DOHH2 (cell line): ENCODE data around the gene IFTAP.

ENCODE experiments used
- H3F3A ChIP-seq: fragments of 200-600 bp; sonication (generic), shearing (Covaris generic); 2 replicates; pipeline ENCODE4 v1.6.0; 2016; ENCODE audit warnings: antibody characterized with exemption, mild to moderate bottlenecking; ENCODE audit not compliant: control insufficient read depth, insufficient read depth
- H3K27ac ChIP-seq: fragments of 200-600 bp; sonication (generic); 2 replicates; pipeline ENCODE4 v1.5.1; 2014; ENCODE audit warnings: low read depth, mild to moderate bottlenecking, low read length, moderate library complexity
- H3K27me3 ChIP-seq: fragments of 200-600 bp; sonication (generic); 2 replicates; pipeline ENCODE4 v1.6.1; 2014; ENCODE audit warnings: mild to moderate bottlenecking, low read length, mixed read lengths; ENCODE audit not compliant: control insufficient read depth
- H3K36me3 ChIP-seq: fragments of 200-600 bp; sonication (generic); 2 replicates; pipeline ENCODE4 v1.6.1; 2014; ENCODE audit warnings: mild to moderate bottlenecking, low read length, moderate library complexity, mixed read lengths; ENCODE audit not compliant: control insufficient read depth
- H3K4me1 ChIP-seq: fragments of 200-600 bp; sonication (generic); 2 replicates; pipeline ENCODE4 v1.6.1; 2014; ENCODE audit warnings: mild to moderate bottlenecking, low read length, mixed read lengths; ENCODE audit not compliant: control insufficient read depth
- H3K4me2 ChIP-seq: fragments of 200-600 bp; sonication (generic); 2 replicates; pipeline ENCODE4 v1.6.0; 2014; ENCODE audit warnings: mild to moderate bottlenecking, low read length, moderate library complexity
- H3K4me3 ChIP-seq: fragments of 200-600 bp; sonication (generic); 2 replicates; pipeline ENCODE4 v1.5.1; 2014; ENCODE audit warnings: mild to moderate bottlenecking, low read length, mixed read lengths
- H3K79me2 ChIP-seq: fragments of 200-600 bp; sonication (generic); 2 replicates; pipeline ENCODE4 v1.6.1; 2014; ENCODE audit warnings: mild to moderate bottlenecking, low read length, mixed read lengths; ENCODE audit not compliant: control insufficient read depth
- H3K9me2 ChIP-seq: fragments of 200-600 bp; sonication (generic); replicated peaks from 2 replicates; pipeline ENCODE4 v1.6.1; 2014; ENCODE audit warnings: mild to moderate bottlenecking, low read length, mixed read lengths; ENCODE audit not compliant: control insufficient read depth
- H3K9me3 ChIP-seq: fragments of 200-600 bp; sonication (generic); 2 replicates; pipeline ENCODE4 v1.6.1; 2014; ENCODE audit warnings: antibody characterized with exemption, low read length, mixed read lengths; ENCODE audit not compliant: control insufficient read depth, insufficient read depth
- H4K20me1 ChIP-seq: fragments of 200-600 bp; sonication (generic); 2 replicates; pipeline ENCODE4 v1.6.0; 2014; ENCODE audit warnings: low read depth, mild to moderate bottlenecking, antibody characterized with exemption, low read length, moderate library complexity; ENCODE audit not compliant: control insufficient read depth, insufficient read depth
- EZH2phosphoT487 ChIP-seq: fragments of 200-600 bp; sonication (generic); IDR thresholded peaks from 2 replicates; pipeline ENCODE4 v1.6.1; 2017; ENCODE audit warnings: borderline replicate concordance, mild to moderate bottlenecking, antibody characterized with exemption, low read length, moderate library complexity, mixed read lengths
- TF ChIP-seq, protein P1 (sequence below): fragments of 200-600 bp; sonication (generic); IDR thresholded peaks from one replicate; pipeline ENCODE4 v1.5.1; 2014; ENCODE audit warnings: antibody characterized with exemption, mild to moderate bottlenecking, low read depth, low read length; ENCODE audit not compliant: poor library complexity, severe bottlenecking

IFTAP gene

DNA sequence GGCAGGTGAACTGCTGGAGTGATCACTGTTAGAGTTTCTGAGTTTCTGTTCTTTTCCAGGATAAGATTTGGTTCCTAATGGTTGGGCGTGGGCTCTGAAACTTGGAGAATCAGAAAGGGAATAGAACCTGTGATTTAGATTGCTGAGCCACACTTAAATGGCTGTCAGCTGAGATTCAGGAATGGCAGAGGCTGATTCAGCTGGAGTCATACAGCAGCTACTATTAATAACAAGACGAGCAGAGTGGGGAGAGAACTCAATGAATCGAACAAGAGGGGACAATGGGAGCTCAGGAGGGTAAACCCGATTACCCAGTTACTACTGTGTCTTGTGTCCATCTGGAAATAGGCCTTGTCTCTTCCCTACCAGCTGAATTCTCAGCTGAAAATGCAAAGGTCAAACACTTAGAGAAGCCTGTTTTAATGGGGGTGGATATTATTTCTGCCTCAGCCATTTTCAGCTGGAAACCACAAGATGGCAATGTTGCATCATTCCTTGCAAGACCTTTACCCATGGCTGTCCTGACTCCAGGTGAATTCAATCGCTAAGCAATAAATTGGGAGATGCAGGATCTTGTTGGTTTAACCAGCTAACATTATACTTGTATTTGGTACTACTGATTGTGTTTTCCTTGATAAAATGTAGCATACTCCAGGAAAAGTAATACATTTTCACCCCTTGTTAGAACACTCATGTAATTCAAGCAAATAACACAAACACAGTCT, 108.2 kb downstream of the IFTAP start:
- no peak overlapping the region for H3K4me2 ChIP-seq
- no peaks in the 10 kb centered on the region for H3K36me3 ChIP-seq
- no peak overlapping the region for H3K4me3 ChIP-seq
- TF ChIP-seq, protein P1, sequence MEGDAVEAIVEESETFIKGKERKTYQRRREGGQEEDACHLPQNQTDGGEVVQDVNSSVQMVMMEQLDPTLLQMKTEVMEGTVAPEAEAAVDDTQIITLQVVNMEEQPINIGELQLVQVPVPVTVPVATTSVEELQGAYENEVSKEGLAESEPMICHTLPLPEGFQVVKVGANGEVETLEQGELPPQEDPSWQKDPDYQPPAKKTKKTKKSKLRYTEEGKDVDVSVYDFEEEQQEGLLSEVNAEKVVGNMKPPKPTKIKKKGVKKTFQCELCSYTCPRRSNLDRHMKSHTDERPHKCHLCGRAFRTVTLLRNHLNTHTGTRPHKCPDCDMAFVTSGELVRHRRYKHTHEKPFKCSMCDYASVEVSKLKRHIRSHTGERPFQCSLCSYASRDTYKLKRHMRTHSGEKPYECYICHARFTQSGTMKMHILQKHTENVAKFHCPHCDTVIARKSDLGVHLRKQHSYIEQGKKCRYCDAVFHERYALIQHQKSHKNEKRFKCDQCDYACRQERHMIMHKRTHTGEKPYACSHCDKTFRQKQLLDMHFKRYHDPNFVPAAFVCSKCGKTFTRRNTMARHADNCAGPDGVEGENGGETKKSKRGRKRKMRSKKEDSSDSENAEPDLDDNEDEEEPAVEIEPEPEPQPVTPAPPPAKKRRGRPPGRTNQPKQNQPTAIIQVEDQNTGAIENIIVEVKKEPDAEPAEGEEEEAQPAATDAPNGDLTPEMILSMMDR: peak; percentile 75
- TF ChIP-seq EZH2phosphoT487: no peak
- H3K9me3 ChIP-seq: no peaks in the 10 kb centered on the region
- no peak overlapping the region for H3K27ac ChIP-seq
- no peaks in the 10 kb centered on the region for H3K9me2 ChIP-seq
- 0 out of 2 replicates have a peak, but pooled peaks cover 7% of the 10 kb centered on the region for H3K27me3 ChIP-seq
- no peaks in the 10 kb centered on the region for H3K79me2 ChIP-seq
- H3K4me1 ChIP-seq: no peaks in the 10 kb centered on the region
- no peaks in the 10 kb centered on the region for H4K20me1 ChIP-seq
- no peaks in the 10 kb centered on the region for H3F3A ChIP-seq

- Histone ChIP-seq H3K4me2 (no peak overlapping the region), H3K79me2 (no peaks in the 10 kb centered on the region), H4K20me1 (no peaks in the 10 kb centered on the region), H3K9me2 (no peaks in the 10 kb centered on the region), H3K9me3 (no peaks in the 10 kb centered on the region), H3K27ac (no peak overlapping the region), H3K27me3 (0 out of 2 replicates have a peak, but pooled peaks cover 7% of the 10 kb centered on the region), H3K36me3 (no peaks in the 10 kb centered on the region), H3K4me3 (no peak overlapping the region), H3F3A (no peaks in the 10 kb centered on the region), H3K4me1 (no peaks in the 10 kb centered on the region)
- TF ChIP-seq, protein P1: no peak
- TF ChIP-seq EZH2phosphoT487: no peak
Observed at GRCh38 chr11:36703055-36703404, 108.7 kb downstream of the IFTAP start.
